GM12873 (cell line): ENCODE data around the gene SEMA5B.

Experiments used
- TF ChIP-seq, protein P1 (sequence below): IDR thresholded peaks from 2 replicates; pipeline ENCODE4 v1.5.1; 2012; ENCODE audit warnings: low read depth, mild to moderate bottlenecking, moderate library complexity, low read length, control low read depth; ENCODE audit not compliant: insufficient read depth; ENCODE audit errors: missing control alignments

SEMA5B gene

DNA sequence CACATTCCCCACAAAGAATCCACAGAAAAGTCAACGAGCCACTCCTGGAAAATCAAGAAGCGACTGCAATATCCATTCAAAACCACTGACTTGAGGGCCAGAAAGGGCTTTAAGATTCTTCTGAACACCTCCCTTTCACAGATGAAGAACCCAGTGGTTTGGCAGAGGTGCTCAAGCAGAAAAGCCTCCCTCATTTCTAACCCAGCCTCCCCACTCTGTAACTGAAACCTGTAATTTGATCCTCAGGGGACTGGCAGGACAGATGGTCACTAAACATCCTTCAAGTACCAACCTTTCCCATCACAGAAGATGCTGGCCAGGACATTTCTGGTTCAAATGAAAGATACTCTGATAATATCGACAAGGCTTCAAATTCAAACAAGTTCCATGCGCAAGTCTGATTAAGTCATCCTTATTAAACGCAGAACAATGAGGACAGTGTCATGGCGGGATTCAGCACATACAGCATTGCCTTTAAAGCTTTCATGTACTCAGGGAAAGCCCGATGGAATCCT is 5.5 kb downstream of the SEMA5B start:
- TF ChIP-seq, protein P1, sequence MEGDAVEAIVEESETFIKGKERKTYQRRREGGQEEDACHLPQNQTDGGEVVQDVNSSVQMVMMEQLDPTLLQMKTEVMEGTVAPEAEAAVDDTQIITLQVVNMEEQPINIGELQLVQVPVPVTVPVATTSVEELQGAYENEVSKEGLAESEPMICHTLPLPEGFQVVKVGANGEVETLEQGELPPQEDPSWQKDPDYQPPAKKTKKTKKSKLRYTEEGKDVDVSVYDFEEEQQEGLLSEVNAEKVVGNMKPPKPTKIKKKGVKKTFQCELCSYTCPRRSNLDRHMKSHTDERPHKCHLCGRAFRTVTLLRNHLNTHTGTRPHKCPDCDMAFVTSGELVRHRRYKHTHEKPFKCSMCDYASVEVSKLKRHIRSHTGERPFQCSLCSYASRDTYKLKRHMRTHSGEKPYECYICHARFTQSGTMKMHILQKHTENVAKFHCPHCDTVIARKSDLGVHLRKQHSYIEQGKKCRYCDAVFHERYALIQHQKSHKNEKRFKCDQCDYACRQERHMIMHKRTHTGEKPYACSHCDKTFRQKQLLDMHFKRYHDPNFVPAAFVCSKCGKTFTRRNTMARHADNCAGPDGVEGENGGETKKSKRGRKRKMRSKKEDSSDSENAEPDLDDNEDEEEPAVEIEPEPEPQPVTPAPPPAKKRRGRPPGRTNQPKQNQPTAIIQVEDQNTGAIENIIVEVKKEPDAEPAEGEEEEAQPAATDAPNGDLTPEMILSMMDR, result no peak

DNA sequence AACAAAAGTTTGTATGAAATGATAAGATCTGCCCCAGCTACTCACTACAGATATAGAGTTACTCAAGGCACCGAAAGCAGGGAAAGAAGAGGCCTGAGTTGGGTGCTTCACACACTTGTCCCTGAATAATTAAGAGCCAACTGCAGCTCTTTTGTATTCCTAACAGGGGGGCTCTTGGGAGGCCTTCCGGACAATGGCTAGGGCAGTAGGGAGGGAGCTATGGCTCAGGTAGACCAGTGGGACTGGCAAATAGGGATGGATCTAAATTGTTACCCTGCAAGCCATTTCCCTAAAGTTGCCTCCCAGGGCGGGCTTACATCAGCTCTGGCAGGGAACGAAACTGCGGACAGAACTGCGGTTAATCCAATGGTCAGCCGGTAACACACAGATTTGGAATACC is 6.2 kb downstream of the SEMA5B start:
- TF ChIP-seq, protein P1, result no peak

DNA sequence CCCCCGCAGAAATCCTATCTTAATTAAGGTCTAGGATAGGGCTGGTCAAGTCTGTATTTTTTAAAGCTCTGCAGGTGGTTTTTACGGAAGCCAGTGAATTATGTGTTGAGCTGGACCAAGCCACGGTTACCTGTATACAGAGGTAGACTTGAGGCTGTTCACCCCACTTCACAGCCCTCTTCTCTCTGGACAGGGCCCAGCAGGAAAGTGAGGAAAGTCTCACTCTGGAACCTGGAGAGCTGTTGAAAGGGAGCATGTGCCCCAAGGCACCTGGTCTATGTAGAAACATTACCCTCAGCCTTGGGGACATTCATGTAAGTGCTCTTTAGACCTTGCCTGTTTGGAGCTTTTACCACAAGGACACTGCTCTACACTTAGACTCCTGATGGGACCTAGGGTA is 6.9 kb downstream of the SEMA5B start:
- TF ChIP-seq, protein P1, result no peak

DNA sequence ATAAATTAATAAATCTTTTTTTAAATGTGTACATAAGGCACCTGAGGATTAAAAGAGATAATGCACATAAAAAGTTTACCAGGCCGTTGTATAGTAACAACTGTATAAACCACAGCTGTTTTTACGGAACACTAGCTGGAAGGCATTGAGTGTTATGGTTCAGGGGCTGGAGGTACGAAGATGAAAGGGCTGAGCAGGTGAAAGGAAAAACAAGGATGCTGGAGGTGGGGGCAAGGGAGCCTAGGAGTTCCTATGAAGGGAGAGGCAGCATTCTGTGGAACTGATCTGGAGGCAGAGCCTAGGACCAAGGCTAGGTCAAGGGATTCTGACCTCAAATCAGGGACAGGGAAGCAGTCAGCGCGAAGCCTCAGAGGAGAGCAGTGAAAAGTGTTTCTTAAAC is 8.0 kb downstream of the SEMA5B start:
- TF ChIP-seq, protein P1, result no peak

DNA sequence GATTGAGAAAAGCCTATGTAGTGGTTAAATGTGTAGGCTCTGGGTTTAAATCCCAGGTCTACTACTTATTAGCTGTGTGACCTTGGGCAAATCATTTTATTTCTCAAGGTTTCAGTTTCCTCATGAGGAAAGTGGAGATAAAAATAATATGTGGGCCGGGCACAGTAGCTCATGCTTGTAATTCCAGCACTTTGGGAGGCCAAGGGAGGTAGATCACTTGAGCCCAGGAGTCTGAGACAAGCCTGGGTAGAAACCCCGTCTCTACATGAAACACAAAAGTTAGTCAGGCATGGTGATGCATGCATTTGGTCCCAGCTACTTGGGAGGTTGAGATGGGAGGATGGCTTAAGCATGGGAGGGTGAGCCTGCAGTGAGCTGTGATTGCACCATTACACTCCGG is 8.4 kb downstream of the SEMA5B start:
- TF ChIP-seq, protein P1, result no peak

DNA sequence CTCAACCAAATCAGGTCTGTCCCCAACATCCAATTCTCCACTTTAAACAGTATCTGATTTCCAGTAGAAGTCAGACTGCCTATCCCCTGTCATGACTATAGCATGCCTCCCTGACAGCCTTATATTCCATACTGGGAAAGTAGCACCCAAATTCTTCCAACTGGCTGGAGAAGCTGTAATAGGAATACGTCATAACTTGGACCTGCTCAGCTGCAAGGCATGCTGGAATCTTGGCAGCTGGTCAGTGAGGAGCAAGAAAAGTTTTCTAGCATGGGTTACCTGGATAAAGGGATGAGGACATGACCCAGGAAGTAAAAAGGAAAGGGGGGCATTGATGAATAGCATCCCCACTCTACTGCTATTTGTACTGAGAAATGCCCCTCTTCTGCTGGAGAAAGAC is 8.9 kb downstream of the SEMA5B start:
- TF ChIP-seq, protein P1, result no peak

DNA sequence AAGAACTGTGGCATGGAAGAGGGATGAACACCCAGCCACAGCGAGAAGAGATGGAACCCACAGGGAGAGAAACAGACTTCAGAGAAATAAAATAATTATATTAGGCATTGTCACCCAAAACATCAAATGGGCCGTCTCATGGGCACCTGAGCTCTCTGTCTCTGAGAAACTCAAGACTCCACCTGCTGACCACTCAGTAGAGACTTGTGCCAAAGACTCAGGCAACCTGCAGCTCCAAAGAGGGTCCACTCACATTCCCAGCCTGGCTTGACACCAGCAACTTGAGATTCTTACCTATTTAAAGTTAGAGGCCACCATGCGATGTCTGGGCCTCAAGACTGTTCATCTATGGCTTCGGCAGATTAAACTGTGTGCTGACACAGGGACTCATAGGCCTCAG is 12.0 kb downstream of the SEMA5B start:
- TF ChIP-seq, protein P1, result no peak
